GM21381 (cell line): Measurements from ENCODE around the gene ATAD3C.
"Not testable (repeated sequence)": the region's sequence is repeated elsewhere in the genome, so short reads cannot be mapped to it uniquely, and the experiment has no call there.

Experiments
- ATAC-seq: cut with Tn5 transposase; IDR thresholded peaks from one replicate; pipeline ENCODE4 v1.9.1; 2021; ENCODE audit warnings: mild to moderate bottlenecking, moderate library complexity; ENCODE audit not compliant: unreplicated experiment

ATAD3C gene

GRCh38 chr1:1440262-1441001, 9.1 kb upstream of the ATAD3C start:
- no peak for ATAC-seq

- ATAC-seq = no peak
Observed at GRCh38 chr1:1441002-1441888, 8.2 kb upstream of the ATAD3C start.

- ATAC-seq = no peak
Observed at GRCh38 chr1:1442069-1442770, 7.3 kb upstream of the ATAD3C start.

- not testable (repeated sequence) for ATAC-seq
Observed at GRCh38 chr1:1446631-1447030, 2.9 kb upstream of the ATAD3C start.

GRCh38 chr1:1450616-1451015, 1.1 kb downstream of the ATAD3C start:
- ATAC-seq = not testable (repeated sequence)

- ATAC-seq = no peak
Observed at GRCh38 chr1:1451696-1452364, 2.3 kb downstream of the ATAD3C start.

GRCh38 chr1:1452365-1452739, 2.9 kb downstream of the ATAD3C start:
- ATAC-seq = not testable (repeated sequence)

- no peak for ATAC-seq
Observed at GRCh38 chr1:1452882-1453281, 3.4 kb downstream of the ATAD3C start.

- ATAC-seq = not testable (repeated sequence)
Observed at GRCh38 chr1:1454286-1455056, 5.0 kb downstream of the ATAD3C start.

- ATAC-seq = no peak
Observed at GRCh38 chr1:1455366-1455884, 5.9 kb downstream of the ATAD3C start.

GRCh38 chr1:1455934-1456333, 6.4 kb downstream of the ATAD3C start:
- not testable (repeated sequence) for ATAC-seq

- ATAC-seq = not testable (repeated sequence)
Observed at GRCh38 chr1:1456683-1457255, 7.3 kb downstream of the ATAD3C start.

GRCh38 chr1:1459156-1459555, 9.7 kb downstream of the ATAD3C start:
- ATAC-seq = not testable (repeated sequence)

GRCh38 chr1:1459711-1460110, 10.2 kb downstream of the ATAD3C start:
- ATAC-seq = not testable (repeated sequence)

GRCh38 chr1:1460540-1461130, 11.1 kb downstream of the ATAD3C start:
- no peak for ATAC-seq

- ATAC-seq = no peak
Observed at GRCh38 chr1:1461721-1462317, 12.3 kb downstream of the ATAD3C start.

- no peak for ATAC-seq
Observed at GRCh38 chr1:1462318-1462966, 13.0 kb downstream of the ATAD3C start.

- ATAC-seq = no peak
Observed at GRCh38 chr1:1463312-1463711, 13.8 kb downstream of the ATAD3C start.
